ENCODE results near the gene RCBTB2.

GRCh38 chr13:48574041-48574796 lies 41.3 kb upstream of the RCBTB2 start:
- TF ChIP-seq POLR2A (IDR thresholded peaks at IDR 0.05; ENCODE audit: low read depth, low read length) (no peak), POLR2AphosphoS5 (IDR thresholded peaks at IDR 0.05; ENCODE audit: insufficient read depth, low read depth, low read length) (no peak)
- TF ChIP-seq, protein P1, sequence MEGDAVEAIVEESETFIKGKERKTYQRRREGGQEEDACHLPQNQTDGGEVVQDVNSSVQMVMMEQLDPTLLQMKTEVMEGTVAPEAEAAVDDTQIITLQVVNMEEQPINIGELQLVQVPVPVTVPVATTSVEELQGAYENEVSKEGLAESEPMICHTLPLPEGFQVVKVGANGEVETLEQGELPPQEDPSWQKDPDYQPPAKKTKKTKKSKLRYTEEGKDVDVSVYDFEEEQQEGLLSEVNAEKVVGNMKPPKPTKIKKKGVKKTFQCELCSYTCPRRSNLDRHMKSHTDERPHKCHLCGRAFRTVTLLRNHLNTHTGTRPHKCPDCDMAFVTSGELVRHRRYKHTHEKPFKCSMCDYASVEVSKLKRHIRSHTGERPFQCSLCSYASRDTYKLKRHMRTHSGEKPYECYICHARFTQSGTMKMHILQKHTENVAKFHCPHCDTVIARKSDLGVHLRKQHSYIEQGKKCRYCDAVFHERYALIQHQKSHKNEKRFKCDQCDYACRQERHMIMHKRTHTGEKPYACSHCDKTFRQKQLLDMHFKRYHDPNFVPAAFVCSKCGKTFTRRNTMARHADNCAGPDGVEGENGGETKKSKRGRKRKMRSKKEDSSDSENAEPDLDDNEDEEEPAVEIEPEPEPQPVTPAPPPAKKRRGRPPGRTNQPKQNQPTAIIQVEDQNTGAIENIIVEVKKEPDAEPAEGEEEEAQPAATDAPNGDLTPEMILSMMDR (IDR thresholded peaks at IDR 0.05; ENCODE audit: extremely low read depth in 1 of 2, insufficient read depth in 1 of 2, low read depth in 1 of 2, low read length in 2 of 2): no peak

All from endothelial cell of umbilical vein (primary cell).